Activated CD4-positive, alpha-beta T cell treated with anti-CD3 and anti-CD28 coated beads, Interleukin-2, amount 50 U/mL, for 4 hours (primary cell): ENCODE data around the gene UACA.

Experiments used
- DNase-seq, 2 experiments: peaks; one replicate each; pipeline ENCODE4 v3.0.0-alpha.2; 2020

The UACA gene

GRCh38 chr15:70652341-70652740 is 111.0 kb downstream of the UACA start:
- DNase-seq, result no peak

- DNase-seq, result no peak
Observed at GRCh38 chr15:70651303-70651845, 112.0 kb downstream of the UACA start.

GRCh38 chr15:70650567-70651302 is 112.6 kb downstream of the UACA start:
- DNase-seq, result no peak

- no peak for DNase-seq
Observed at GRCh38 chr15:70647396-70647795, 116.0 kb downstream of the UACA start.

GRCh38 chr15:70646169-70646568 is 117.2 kb downstream of the UACA start:
- DNase-seq, result no peak

- DNase-seq, result no peak
Observed at GRCh38 chr15:70643783-70644125, 119.6 kb downstream of the UACA start.

- no peak for DNase-seq
Observed at GRCh38 chr15:70643106-70643782, 120.1 kb downstream of the UACA start.

- no peak for DNase-seq
Observed at GRCh38 chr15:70636540-70637165, 126.7 kb downstream of the UACA start.

GRCh38 chr15:70635895-70636294 is 127.5 kb downstream of the UACA start:
- no peak for DNase-seq

- no peak for DNase-seq
Observed at GRCh38 chr15:70633991-70634390, 129.4 kb downstream of the UACA start.

GRCh38 chr15:70633103-70633831 is 130.1 kb downstream of the UACA start:
- no peak for DNase-seq

GRCh38 chr15:70632491-70633102 is 130.8 kb downstream of the UACA start:
- DNase-seq, result no peak

- DNase-seq, result no peak
Observed at GRCh38 chr15:70632079-70632478, 131.3 kb downstream of the UACA start.

- DNase-seq, result no peak
Observed at GRCh38 chr15:70629735-70630273, 133.6 kb downstream of the UACA start.

GRCh38 chr15:70628549-70628896 is 134.8 kb downstream of the UACA start:
- DNase-seq, result no peak

GRCh38 chr15:70627734-70628548 is 135.4 kb downstream of the UACA start:
- DNase-seq, result no peak

- DNase-seq, result no peak
Observed at GRCh38 chr15:70627322-70627721, 136.0 kb downstream of the UACA start.

GRCh38 chr15:70625438-70625837 is 137.9 kb downstream of the UACA start:
- no peak for DNase-seq

GRCh38 chr15:70625011-70625410 is 138.3 kb downstream of the UACA start:
- no peak for DNase-seq

GRCh38 chr15:70618929-70619328 is 144.4 kb downstream of the UACA start:
- DNase-seq, result no peak

- DNase-seq, result no peak
Observed at GRCh38 chr15:70617911-70618287, 145.5 kb downstream of the UACA start.
